Measurements from ENCODE around the gene PAFAH1B2. TPM values are rescaled to one million over a fixed set of nuclear protein-coding genes. Genes with fewer than 3 reads are reported as not detected.
"Not testable (repeated sequence)": the region's sequence is repeated elsewhere in the genome, so short reads cannot be mapped to it uniquely, and the experiment has no call there.

The PAFAH1B2 gene
- total and polyA plus RNA-seq, 10 of the 15 experiments (the other 5 are each of a cell fraction or from before 2014, with no cell fraction given), result 17.6 to 64.8 (median 47.6) TPM

GRCh38 chr11:117183178-117183577 lies 39.1 kb downstream of the PAFAH1B2 start:
- peaks cover 32% of the 10 kb centered on the region for H3K4me1 ChIP-seq (ENCODE audit: control insufficient read depth, insufficient read depth, low read length)
- H3K9ac ChIP-seq (ENCODE audit: control insufficient read depth, insufficient read depth, low read length); H3K79me2 ChIP-seq (ENCODE audit: control insufficient read depth, insufficient read depth, low read length); DNase-seq (ENCODE audit: low read depth, low spot score); intact Hi-C loops (cut with micrococcal nuclease; ENCODE audit: unreplicated experiment); H3K27ac ChIP-seq (ENCODE audit: control insufficient read depth, insufficient read depth); H3K4me3 ChIP-seq; H3K4me2 ChIP-seq (ENCODE audit: control insufficient read depth, insufficient read depth); BruUV-seq (replicated peaks); in situ Hi-C loops (cut with MboI); FAIRE-seq; H3K36me3 ChIP-seq (ENCODE audit: control insufficient read depth in 2 of 2, insufficient read depth in 2 of 2, low read length in 1 of 2); H2AFZ ChIP-seq (ENCODE audit: control insufficient read depth, low read depth, low read length); H3K9me3 ChIP-seq (replicated peaks; ENCODE audit: control insufficient read depth, insufficient read depth, low read length); H3K27me3 ChIP-seq (replicated peaks in 1 of 2; ENCODE audit: control insufficient read depth in 2 of 2, insufficient read depth in 2 of 2, low read length in 1 of 2); H4K20me1 ChIP-seq (ENCODE audit: control insufficient read depth, insufficient read depth); ATAC-seq: not testable (repeated sequence)
- RAD21 ChIA-PET (ENCODE audit: unreplicated experiment), result interaction anchor here (0.6 to 6.9 kb wide), 2 partner anchors 45 to 402 kb away, joined by 3 to 159 read pairs; partner anchors contain the start of genes PCSK7 and RNF214
- SMC1A ChIA-PET (ENCODE audit: uncharacterized antibody, unreplicated experiment), result interaction anchor here (1.6 to 6.9 kb wide), 2 partner anchors 44 to 84 kb away, joined by 5 to 187 read pairs; partner anchors contain the start of genes PCSK7 and RNF214
- CTCF ChIA-PET, result interaction anchor here (0.7 to 10.3 kb wide), 5 partner anchors 12 to 1374 kb away, joined by 3 to 422 read pairs (median 15); partner anchors contain the start of genes PCSK7 and RNF214
- 95% methylated on average over 13 of the region's 13 CpGs for WGBS (ENCODE audit: insufficient coverage, insufficient replicate concordance, low lambda C conversion rate, missing lambda C conversion rate)
- POLR2A ChIA-PET, result interaction anchor here (0.7 kb wide), 1 partner anchor 24 kb away, joined by 3 read pairs; no protein-coding TSS in a partner anchor

- no peaks in the 10 kb centered on the region for H3K27me3 ChIP-seq (replicated peaks in 1 of 2; ENCODE audit: control insufficient read depth in 2 of 2, insufficient read depth in 2 of 2, low read length in 1 of 2)
- ChIA-PET POLR2A (interaction anchor here (1.0 kb wide), 1 partner anchor 43 kb away, joined by 3 read pairs; no protein-coding TSS in a partner anchor), SMC1A (ENCODE audit: uncharacterized antibody, unreplicated experiment) (interaction anchor here (1.0 to 6.9 kb wide), 2 partner anchors 37 to 43 kb away, joined by 3 to 187 read pairs; partner anchors contain the start of genes PCSK7 and RNF214), CTCF (interaction anchor here (4.3 to 10.3 kb wide), 3 partner anchors 13 to 43 kb away, joined by 15 to 422 read pairs (median 44); partner anchors contain the start of genes PCSK7 and RNF214), RAD21 (ENCODE audit: unreplicated experiment) (interaction anchor here (6.9 kb wide), 1 partner anchor 45 kb away, joined by 159 read pairs; the partner anchor contains the start of genes PCSK7 and RNF214)
- H3K9me3 ChIP-seq (replicated peaks; ENCODE audit: control insufficient read depth, insufficient read depth, low read length), result no peaks in the 10 kb centered on the region
- no peak overlapping the region for H3K4me2 ChIP-seq (ENCODE audit: control insufficient read depth, insufficient read depth)
- no peaks in the 10 kb centered on the region for H4K20me1 ChIP-seq (ENCODE audit: control insufficient read depth, insufficient read depth)
- ATAC-seq (no peak), DNase-seq (ENCODE audit: low read depth, low spot score) (no peak), FAIRE-seq (no peak)
- H3K36me3 ChIP-seq (ENCODE audit: control insufficient read depth in 2 of 2, insufficient read depth in 2 of 2, low read length in 1 of 2), result peaks cover 3 to 8% of the 10 kb centered on the region in 2 experiments
- no peak overlapping the region for H3K4me3 ChIP-seq
- no peak overlapping the region for H3K9ac ChIP-seq (ENCODE audit: control insufficient read depth, insufficient read depth, low read length)
- WGBS (ENCODE audit: insufficient coverage, insufficient replicate concordance, low lambda C conversion rate, missing lambda C conversion rate), result 92% methylated on average over 11 of the region's 11 CpGs
- TF ChIP-seq USF2 (IDR thresholded peaks at IDR 0.05; ENCODE audit: borderline replicate concordance, low read depth, low read length), result no peak
- no peak for TF ChIP-seq MYB (IDR thresholded peaks at IDR 0.05; ENCODE audit: borderline replicate concordance, low read depth, low read length)
- no peak for TF ChIP-seq NFYB (IDR thresholded peaks at IDR 0.05; ENCODE audit: insufficient read depth, low read depth, low read length)
- no peak for TF ChIP-seq SREBF2 (IDR thresholded peaks at IDR 0.05; ENCODE audit: low read length)
- no peak for TF ChIP-seq SUZ12 (IDR thresholded peaks at IDR 0.05; ENCODE audit: unreplicated experiment)
- TF ChIP-seq ZNF217 (IDR thresholded peaks at IDR 0.05), result no peak
- TF ChIP-seq E2F4 (IDR thresholded peaks at IDR 0.05; ENCODE audit: low read depth, low read length), result no peak
- no peak for TF ChIP-seq PML (IDR thresholded peaks at IDR 0.05; ENCODE audit: low read length)
- no peak for TF ChIP-seq SUPT20H (IDR thresholded peaks at IDR 0.05; ENCODE audit: borderline replicate concordance, control insufficient read depth, low read depth, low read length)
- in situ Hi-C loops (cut with MboI) (no loop called here), intact Hi-C loops (cut with micrococcal nuclease; ENCODE audit: unreplicated experiment) (no loop called here)
- H3K79me2 ChIP-seq (ENCODE audit: control insufficient read depth, insufficient read depth, low read length), result peaks cover 8% of the 10 kb centered on the region
- no peak overlapping the region for H2AFZ ChIP-seq (ENCODE audit: control insufficient read depth, low read depth, low read length)
- no TSS peak for BruUV-seq (replicated peaks)
- H3K27ac ChIP-seq (ENCODE audit: control insufficient read depth, insufficient read depth), result no peak overlapping the region
- H3K4me1 ChIP-seq (ENCODE audit: control insufficient read depth, insufficient read depth, low read length), result peaks cover 34% of the 10 kb centered on the region
These were observed 39.8 kb downstream of the PAFAH1B2 start for GRCh38 chr11:117183724-117184349.
